ENCODE measurements around the gene HDAC9. TPM values are rescaled to one million over a fixed set of nuclear protein-coding genes. Genes with fewer than 3 reads are reported as not detected.
A peak's percentile ranks its signal among the peaks of the same experiment; 100 is the strongest.

Gene HDAC9
- total RNA-seq, 1 donor: 55.0 TPM

- no peak overlapping the region for H3K4me3 ChIP-seq (ENCODE audit: low read depth, low read length)
- DNase-seq (ENCODE audit: low read depth): no peak
- TF ChIP-seq CTCF (IDR thresholded peaks at IDR 0.05; ENCODE audit: insufficient read depth, low read length): no peak
Observed at GRCh38 chr7:18574676-18575075, 79.1 kb downstream of the HDAC9 start.

GRCh38 chr7:18575622-18576572, 80.3 kb downstream of the HDAC9 start:
- DNase-seq (ENCODE audit: low read depth): no peak
- no peak for TF ChIP-seq CTCF (IDR thresholded peaks at IDR 0.05; ENCODE audit: insufficient read depth, low read length)

GRCh38 chr7:18577096-18577771, 81.7 kb downstream of the HDAC9 start:
- no peak overlapping the region for H3K4me3 ChIP-seq (ENCODE audit: low read depth, low read length)
- TF ChIP-seq CTCF (IDR thresholded peaks at IDR 0.05; ENCODE audit: insufficient read depth, low read length): no peak
- no peak for DNase-seq (ENCODE audit: low read depth)

More at GRCh38 chr7:18575622-18576572, 80.3 kb downstream of the HDAC9 start:
- no peak overlapping the region for H3K4me3 ChIP-seq (ENCODE audit: low read depth, low read length)

GRCh38 chr7:18579698-18580097, 84.1 kb downstream of the HDAC9 start:
- no peak overlapping the region for H3K4me3 ChIP-seq (ENCODE audit: low read depth, low read length)
- no peak for DNase-seq (ENCODE audit: low read depth)
- no peak for TF ChIP-seq CTCF (IDR thresholded peaks at IDR 0.05; ENCODE audit: insufficient read depth, low read length)

- H3K4me3 ChIP-seq (ENCODE audit: low read depth, low read length): no peak overlapping the region
- DNase-seq (ENCODE audit: low read depth): no peak
- TF ChIP-seq CTCF (IDR thresholded peaks at IDR 0.05; ENCODE audit: insufficient read depth, low read length): no peak
Observed at GRCh38 chr7:18580950-18581349, 85.4 kb downstream of the HDAC9 start.

GRCh38 chr7:18583305-18583704, 87.8 kb downstream of the HDAC9 start:
- no peak for TF ChIP-seq CTCF (IDR thresholded peaks at IDR 0.05; ENCODE audit: insufficient read depth, low read length)
- DNase-seq (ENCODE audit: low read depth): peak; percentile 53
- no peak overlapping the region for H3K4me3 ChIP-seq (ENCODE audit: low read depth, low read length)

All from fibroblast of the aortic adventitia (primary cell).